Activated gamma-delta T cell (primary cell): ENCODE data around the gene GPX7.

Experiments used
- DNase-seq: peaks from one replicate; lab custom pipeline; 2025; lab: John Stamatoyannopoulos, UW

The GPX7 gene

GRCh38 chr1:52629325-52629643, 27.1 kb downstream of the GPX7 start:
- DNase-seq, result no peak

- no peak for DNase-seq
These were observed 27.5 kb downstream of the GPX7 start for GRCh38 chr1:52629667-52630066.

GRCh38 chr1:52631759-52632331, 29.7 kb downstream of the GPX7 start:
- DNase-seq, result no peak

GRCh38 chr1:52632732-52633290, 30.6 kb downstream of the GPX7 start, which contains the start of gene SHISAL2A:
SHISAL2A (plus strand) TSS chr1:52633168; CDS start chr1:52633494, 326 bp downstream.
- peak; percentile 53 for DNase-seq

- DNase-seq, result peak; percentile 47
These were observed 31.2 kb downstream of the GPX7 start for GRCh38 chr1:52633291-52633754.

- DNase-seq, result no peak
These were observed 31.9 kb downstream of the GPX7 start for GRCh38 chr1:52634111-52634510.

- DNase-seq, result no peak
These were observed 33.3 kb downstream of the GPX7 start for GRCh38 chr1:52635321-52636089.

GRCh38 chr1:52636721-52637695, 34.8 kb downstream of the GPX7 start:
- no peak for DNase-seq

GRCh38 chr1:52637946-52638345, 35.8 kb downstream of the GPX7 start:
- no peak for DNase-seq

- no peak for DNase-seq
These were observed 38.5 kb downstream of the GPX7 start for GRCh38 chr1:52640697-52641096.

- DNase-seq, result no peak
These were observed 39.1 kb downstream of the GPX7 start for GRCh38 chr1:52641307-52641706.

- no peak for DNase-seq
These were observed 43.1 kb downstream of the GPX7 start for GRCh38 chr1:52645261-52645660.

- no peak for DNase-seq
These were observed 49.7 kb downstream of the GPX7 start for GRCh38 chr1:52651904-52652303.

GRCh38 chr1:52653207-52653849, 51.2 kb downstream of the GPX7 start:
- no peak for DNase-seq

- no peak for DNase-seq
These were observed 51.9 kb downstream of the GPX7 start for GRCh38 chr1:52654063-52654462.

GRCh38 chr1:52657702-52658101, 55.5 kb downstream of the GPX7 start:
- no peak for DNase-seq
